Coronary artery (tissue), 2 donors: ENCODE results near the gene KCNA10.

Source experiments
- DNase-seq: peaks from one replicate; pipeline ENCODE4 v3.0.0-alpha.2; 2017; ENCODE audit warnings: low spot score
- H3K27ac ChIP-seq, 2 donors: fragments of 200-600 bp; sonication (generic); one replicate each; pipeline ENCODE4 v1.5.1; 2016 to 2019
- H3K4me3 ChIP-seq: fragments of 200-600 bp; sonication (generic); 2 replicates; pipeline ENCODE4 v1.5.1; 2016; ENCODE audit warnings: mild to moderate bottlenecking, moderate library complexity
- TF ChIP-seq, protein P1 (sequence below): fragments of 200-600 bp; sonication (generic); IDR thresholded peaks from one replicate; pipeline ENCODE4 v1.5.1; 2019; ENCODE audit warnings: antibody characterized with exemption

The KCNA10 gene

DNA sequence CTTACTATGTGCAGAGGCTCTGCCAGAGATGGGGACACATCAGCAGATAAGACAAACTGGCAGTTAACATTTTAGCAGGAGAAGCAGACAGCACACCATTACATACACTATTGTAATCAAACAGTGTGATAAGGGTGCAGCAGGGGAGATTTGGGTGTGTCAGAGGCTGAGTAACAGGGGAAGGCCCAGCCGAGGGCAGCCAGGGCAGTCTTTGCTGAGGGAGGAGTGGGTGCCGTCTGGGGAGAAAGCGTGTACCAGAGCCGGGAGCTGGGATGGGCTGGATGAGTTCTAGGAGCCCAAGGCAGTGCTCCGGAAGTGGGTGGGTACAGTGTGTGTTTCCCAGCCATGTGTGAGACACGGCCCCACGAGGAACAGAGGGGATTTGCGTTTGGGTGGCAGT, 31.2 kb downstream of the KCNA10 start:
- Histone ChIP-seq H3K27ac (no peak overlapping the region), H3K4me3 (no peak overlapping the region)
- DNase-seq: no peak
- TF ChIP-seq, protein P1, sequence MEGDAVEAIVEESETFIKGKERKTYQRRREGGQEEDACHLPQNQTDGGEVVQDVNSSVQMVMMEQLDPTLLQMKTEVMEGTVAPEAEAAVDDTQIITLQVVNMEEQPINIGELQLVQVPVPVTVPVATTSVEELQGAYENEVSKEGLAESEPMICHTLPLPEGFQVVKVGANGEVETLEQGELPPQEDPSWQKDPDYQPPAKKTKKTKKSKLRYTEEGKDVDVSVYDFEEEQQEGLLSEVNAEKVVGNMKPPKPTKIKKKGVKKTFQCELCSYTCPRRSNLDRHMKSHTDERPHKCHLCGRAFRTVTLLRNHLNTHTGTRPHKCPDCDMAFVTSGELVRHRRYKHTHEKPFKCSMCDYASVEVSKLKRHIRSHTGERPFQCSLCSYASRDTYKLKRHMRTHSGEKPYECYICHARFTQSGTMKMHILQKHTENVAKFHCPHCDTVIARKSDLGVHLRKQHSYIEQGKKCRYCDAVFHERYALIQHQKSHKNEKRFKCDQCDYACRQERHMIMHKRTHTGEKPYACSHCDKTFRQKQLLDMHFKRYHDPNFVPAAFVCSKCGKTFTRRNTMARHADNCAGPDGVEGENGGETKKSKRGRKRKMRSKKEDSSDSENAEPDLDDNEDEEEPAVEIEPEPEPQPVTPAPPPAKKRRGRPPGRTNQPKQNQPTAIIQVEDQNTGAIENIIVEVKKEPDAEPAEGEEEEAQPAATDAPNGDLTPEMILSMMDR: no peak

DNA sequence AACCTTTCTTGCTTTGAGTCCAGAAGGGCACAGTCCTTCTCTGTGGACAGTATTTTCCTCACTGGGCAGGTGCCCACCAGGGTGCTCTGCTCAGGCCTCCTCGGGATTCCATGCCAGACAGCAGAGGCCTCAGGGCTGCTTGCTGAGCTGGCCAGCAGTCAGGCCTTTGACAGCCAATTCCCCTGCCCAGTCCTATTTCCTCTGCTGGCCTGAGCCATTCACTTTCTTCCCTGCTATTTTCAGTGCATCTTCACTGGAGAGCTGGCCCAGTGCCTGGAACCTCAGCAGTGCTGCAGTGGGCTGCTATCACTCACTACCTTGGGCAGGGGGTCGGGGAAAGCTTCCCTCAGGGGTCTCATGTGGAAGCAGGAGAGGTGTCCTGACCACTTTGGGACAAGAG, 33.2 kb downstream of the KCNA10 start:
- H3K27ac ChIP-seq: no peak overlapping the region
- no peak for DNase-seq
- H3K4me3 ChIP-seq: no peak overlapping the region
- TF ChIP-seq, protein P1: no peak

DNA sequence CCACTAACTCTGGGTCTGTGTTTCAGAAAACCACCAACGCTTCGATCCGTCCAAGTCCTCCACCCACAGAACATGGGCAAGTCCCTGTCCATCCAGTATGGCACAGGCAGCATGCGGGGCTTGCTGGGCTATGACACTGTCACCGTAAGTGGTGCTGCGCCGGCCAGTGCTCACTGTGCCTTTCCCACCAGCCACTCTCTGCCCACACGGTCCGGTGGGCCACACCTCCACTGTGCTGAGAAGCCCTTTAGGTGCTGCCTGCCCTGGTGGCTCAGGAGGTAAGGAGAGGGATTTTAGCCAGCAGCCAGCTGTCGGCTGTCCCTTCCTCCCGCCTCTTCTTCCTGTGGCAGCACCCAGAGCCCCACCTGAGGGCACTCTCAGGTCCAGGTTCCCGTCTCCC, 34.2 kb downstream of the KCNA10 start:
- Histone ChIP-seq H3K4me3 (no peak overlapping the region), H3K27ac (no peak overlapping the region)
- DNase-seq: no peak
- TF ChIP-seq, protein P1: no peak

DNA sequence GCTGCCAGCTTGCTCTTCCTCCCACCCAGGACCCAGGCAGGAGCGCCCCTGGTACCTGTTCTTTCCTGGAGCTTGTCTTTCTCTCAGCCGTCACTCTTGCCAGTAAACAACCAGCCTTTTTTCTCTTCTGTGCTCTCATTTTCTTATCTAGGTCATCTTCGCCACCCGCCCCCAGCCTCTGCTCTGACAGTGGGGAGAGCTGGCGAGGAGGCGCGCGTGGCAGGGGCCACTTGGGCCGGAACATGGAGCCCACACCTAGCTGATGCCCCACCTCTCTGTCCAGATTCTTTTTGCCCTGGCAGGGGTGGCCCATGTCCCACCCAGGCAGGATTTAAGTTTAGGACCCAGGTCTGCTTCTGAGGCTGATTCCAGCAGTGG, 35.7 kb downstream of the KCNA10 start:
- no peak for DNase-seq
- Histone ChIP-seq H3K4me3 (no peak overlapping the region), H3K27ac (no peak overlapping the region)
- TF ChIP-seq, protein P1: no peak

DNA sequence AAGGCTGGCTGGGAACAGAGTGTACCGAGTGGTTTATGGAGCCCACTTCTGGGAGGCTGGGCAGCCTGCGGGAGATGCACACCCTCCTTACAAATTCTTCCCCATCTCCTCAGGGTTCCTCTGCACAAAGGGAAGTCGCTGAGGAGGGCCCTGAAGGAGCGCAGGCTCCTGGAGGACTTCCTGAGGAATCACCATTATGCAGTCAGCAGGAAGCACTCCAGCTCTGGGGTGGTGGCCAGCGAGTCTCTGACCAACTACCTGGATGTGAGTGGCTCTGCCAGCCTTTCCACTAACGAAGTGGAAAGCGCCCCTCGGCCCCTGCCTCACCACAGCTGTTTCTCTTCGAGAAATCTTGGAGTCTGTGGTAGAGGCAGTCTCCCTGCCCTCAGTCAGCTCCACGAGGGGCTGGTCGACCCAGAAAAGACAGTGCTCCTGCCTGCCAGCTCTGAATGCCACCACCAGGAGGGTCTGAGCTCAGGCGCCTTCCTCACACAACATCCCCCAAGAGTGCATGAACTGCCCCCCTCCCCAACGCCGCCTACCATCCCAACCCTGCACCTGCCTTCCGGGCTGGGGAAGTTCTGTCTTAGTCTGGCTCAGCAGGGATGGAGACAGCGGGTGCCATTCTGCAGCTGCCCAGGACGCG, 36.2 kb downstream of the KCNA10 start:
- DNase-seq: no peak
- H3K27ac ChIP-seq: no peak overlapping the region
- TF ChIP-seq, protein P1: no peak
- no peak overlapping the region for H3K4me3 ChIP-seq

DNA sequence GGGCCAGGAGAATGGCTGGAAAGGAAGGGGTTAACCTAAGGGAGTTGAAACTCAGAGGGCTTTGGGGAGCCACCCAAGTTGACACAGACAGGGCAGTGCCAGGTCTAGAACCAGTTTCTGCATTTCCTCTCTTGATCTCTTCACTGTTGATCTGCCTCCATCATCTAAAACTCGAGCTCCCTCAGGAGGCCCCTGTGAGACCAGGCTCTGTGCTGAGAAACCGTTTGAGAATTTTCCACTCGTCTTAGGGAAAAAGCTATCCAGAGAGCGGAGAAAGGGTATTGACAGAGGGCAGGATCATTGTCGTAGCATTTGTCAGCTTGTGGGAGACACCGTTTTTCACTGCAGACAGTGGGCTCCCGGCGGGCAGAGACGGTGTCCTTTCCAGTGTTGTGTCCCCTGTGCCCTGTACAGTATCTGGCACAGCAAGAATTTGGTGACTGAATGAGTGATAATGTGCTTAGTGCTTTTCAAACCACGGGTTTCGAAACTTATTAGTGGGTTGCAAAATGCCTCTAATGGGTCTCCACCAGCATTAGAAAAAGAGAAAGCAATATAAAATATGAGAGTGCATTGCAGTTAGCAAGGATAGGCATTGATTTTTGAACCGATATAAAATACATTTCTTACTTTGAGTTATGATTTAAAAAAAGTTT, 36.9 kb downstream of the KCNA10 start:
- TF ChIP-seq, protein P1: no peak

More for the DNA sequence above, 36.9 kb downstream of the KCNA10 start:
- H3K4me3 ChIP-seq: no peak overlapping the region
- DNase-seq: no peak
- no peak overlapping the region for H3K27ac ChIP-seq
